ENCODE results near the gene CCDC88C. TPM values are rescaled to one million over a fixed set of nuclear protein-coding genes. Genes with fewer than 3 reads are reported as not detected.

The CCDC88C gene
- total RNA-seq, 1 donor from 2014 or later = 44.6 TPM

GRCh38 chr14:91352728-91353692 lies 64.6 kb downstream of the CCDC88C start:
- TF ChIP-seq CTCF (conservative IDR thresholded peaks at IDR 0.05) = no peak
- peaks cover 76% of the 10 kb centered on the region for H3K4me1 Mint-ChIP-seq
- no peak for DNase-seq (ENCODE audit: low read depth, low spot score)
- H3K27me3 Mint-ChIP-seq (ENCODE audit: low read depth) = no peaks in the 10 kb centered on the region
- peak overlapping the region; percentile 70 for H3K27ac Mint-ChIP-seq (ENCODE audit: unreplicated experiment)
- H3K36me3 Mint-ChIP-seq (ENCODE audit: low read depth) = no peaks in the 10 kb centered on the region
- peak overlapping the region; percentile 25 for H3K4me3 Mint-ChIP-seq
- H3K9me3 Mint-ChIP-seq = no peaks in the 10 kb centered on the region

GRCh38 chr14:91352053-91352452 lies 65.6 kb downstream of the CCDC88C start:
- Mint-ChIP-seq H3K27ac (ENCODE audit: unreplicated experiment) (peak overlapping the region; percentile 94), H3K9me3 (no peaks in the 10 kb centered on the region), H3K36me3 (ENCODE audit: low read depth) (no peaks in the 10 kb centered on the region), H3K4me1 (peaks cover 76% of the 10 kb centered on the region), H3K27me3 (ENCODE audit: low read depth) (no peaks in the 10 kb centered on the region), H3K4me3 (no peak overlapping the region)
- no peak for TF ChIP-seq CTCF (conservative IDR thresholded peaks at IDR 0.05)
- DNase-seq (ENCODE audit: low read depth, low spot score) = no peak

GRCh38 chr14:91351512-91351862 lies 66.1 kb downstream of the CCDC88C start:
- H3K27me3 Mint-ChIP-seq (ENCODE audit: low read depth) = no peaks in the 10 kb centered on the region
- no peak for DNase-seq (ENCODE audit: low read depth, low spot score)
- no peaks in the 10 kb centered on the region for H3K9me3 Mint-ChIP-seq
- no peak overlapping the region for H3K4me3 Mint-ChIP-seq
- peak overlapping the region; percentile 94 for H3K27ac Mint-ChIP-seq (ENCODE audit: unreplicated experiment)
- H3K36me3 Mint-ChIP-seq (ENCODE audit: low read depth) = no peaks in the 10 kb centered on the region
- TF ChIP-seq CTCF (conservative IDR thresholded peaks at IDR 0.05) = no peak
- H3K4me1 Mint-ChIP-seq = peaks cover 77% of the 10 kb centered on the region

GRCh38 chr14:91350813-91351511 lies 66.7 kb downstream of the CCDC88C start:
- no peak for TF ChIP-seq CTCF (conservative IDR thresholded peaks at IDR 0.05)
- no peaks in the 10 kb centered on the region for H3K9me3 Mint-ChIP-seq
- no peak for DNase-seq (ENCODE audit: low read depth, low spot score)
- no peaks in the 10 kb centered on the region for H3K36me3 Mint-ChIP-seq (ENCODE audit: low read depth)
- H3K4me3 Mint-ChIP-seq = no peak overlapping the region
- H3K27me3 Mint-ChIP-seq (ENCODE audit: low read depth) = no peaks in the 10 kb centered on the region
- peaks cover 76% of the 10 kb centered on the region for H3K4me1 Mint-ChIP-seq
- H3K27ac Mint-ChIP-seq (ENCODE audit: unreplicated experiment) = peak overlapping the region; percentile 7

GRCh38 chr14:91350483-91350812 lies 67.2 kb downstream of the CCDC88C start:
- Mint-ChIP-seq H3K36me3 (ENCODE audit: low read depth) (no peaks in the 10 kb centered on the region), H3K27ac (ENCODE audit: unreplicated experiment) (no peak overlapping the region), H3K9me3 (no peaks in the 10 kb centered on the region), H3K27me3 (ENCODE audit: low read depth) (no peaks in the 10 kb centered on the region), H3K4me3 (no peak overlapping the region), H3K4me1 (peaks cover 74% of the 10 kb centered on the region)
- TF ChIP-seq CTCF (conservative IDR thresholded peaks at IDR 0.05) = no peak
- DNase-seq (ENCODE audit: low read depth, low spot score) = no peak

All from neural crest cell (in vitro differentiated cells).